GM21526 (cell line): ENCODE results near the gene PSENEN.
"Not testable (repeated sequence)": the region's sequence is repeated elsewhere in the genome, so short reads cannot be mapped to it uniquely, and the experiment has no call there.

Experiments
- ATAC-seq: cut with Tn5 transposase; IDR thresholded peaks from one replicate; pipeline ENCODE4 v1.9.1; 2021; ENCODE audit warnings: moderate library complexity; ENCODE audit not compliant: unreplicated experiment, low FRiP score

The PSENEN gene

GRCh38 chr19:35717665-35718344, 27.6 kb upstream of the PSENEN start, which contains the start of gene KMT2B:
TSS of gene KMT2B (plus strand) at chr19:35718003. CDS start at chr19:35718019, 16 bp downstream.
- ATAC-seq = peak; percentile 33

DNA sequence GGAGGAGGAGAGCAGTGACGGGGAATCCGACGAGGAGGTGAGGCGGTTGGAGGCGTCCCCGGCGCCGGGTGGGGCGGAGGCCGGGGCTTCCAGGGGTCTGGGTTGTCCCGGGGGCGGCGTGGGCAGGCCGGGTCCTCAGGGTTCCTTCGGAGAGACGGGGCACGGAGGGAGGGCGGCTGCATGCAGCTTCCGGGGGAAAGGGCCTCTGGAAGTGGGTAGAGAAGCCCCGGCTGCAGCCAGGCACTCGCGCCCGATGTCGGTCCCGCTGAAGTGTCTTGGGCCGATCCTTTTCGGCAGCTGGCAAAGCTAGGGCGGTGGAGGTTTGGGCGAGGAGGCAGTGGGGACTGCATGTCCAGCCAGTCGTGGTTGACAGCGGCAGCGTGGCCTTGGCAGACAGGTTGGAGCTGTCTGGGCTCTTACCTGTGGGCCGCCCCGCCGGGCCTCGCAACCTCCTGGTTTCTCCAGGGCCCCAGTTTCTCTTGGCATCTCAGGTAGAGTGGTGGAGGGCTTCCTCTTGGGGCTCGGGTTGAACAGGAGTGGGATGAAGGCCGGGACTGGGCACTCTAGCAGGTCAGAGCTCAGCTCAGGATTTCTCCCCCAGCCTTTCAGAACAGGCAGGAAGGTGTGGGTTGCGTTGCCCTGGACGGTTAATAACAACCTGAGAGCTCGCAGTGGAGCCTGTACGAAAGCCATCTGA, 27.0 kb upstream of the PSENEN start:
- ATAC-seq = no peak

DNA sequence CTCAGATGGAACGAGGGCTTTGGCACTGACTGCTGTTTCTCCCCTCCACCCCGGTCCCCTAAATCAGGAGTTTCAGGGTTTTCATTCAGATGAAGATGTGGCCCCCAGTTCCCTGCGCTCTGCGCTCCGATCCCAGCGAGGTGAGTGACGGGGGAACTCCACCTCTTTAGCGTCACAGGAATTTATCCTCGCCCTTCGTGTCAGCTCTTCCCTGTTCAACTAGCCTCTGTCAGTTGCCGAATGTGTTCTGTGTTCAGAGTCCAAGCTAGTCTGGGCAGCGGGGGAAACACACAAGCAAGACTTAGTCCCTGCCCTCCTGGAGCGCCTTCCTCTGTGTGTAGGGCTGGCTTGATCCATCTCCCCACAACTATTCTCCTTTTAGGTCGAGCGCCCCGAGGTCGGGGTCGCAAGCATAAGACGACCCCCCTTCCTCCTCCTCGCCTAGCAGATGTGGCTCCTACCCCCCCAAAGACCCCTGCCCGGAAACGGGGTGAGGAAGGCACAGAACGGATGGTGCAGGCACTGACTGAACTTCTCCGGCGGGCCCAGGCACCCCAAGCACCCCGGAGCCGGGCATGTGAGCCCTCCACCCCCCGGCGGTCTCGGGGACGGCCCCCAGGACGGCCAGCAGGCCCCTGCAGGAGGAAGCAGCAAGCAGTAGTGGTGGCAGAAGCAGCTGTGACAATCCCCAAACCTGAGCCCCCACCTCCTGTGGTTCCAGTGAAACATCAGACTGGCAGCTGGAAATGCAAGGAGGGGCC, 25.9 kb upstream of the PSENEN start:
- no peak for ATAC-seq

- no peak for ATAC-seq
Observed at GRCh38 chr19:35720163-35720524, 25.3 kb upstream of the PSENEN start.

GRCh38 chr19:35720648-35721047, 24.8 kb upstream of the PSENEN start:
- ATAC-seq = no peak

GRCh38 chr19:35721374-35721773, 24.1 kb upstream of the PSENEN start:
- no peak for ATAC-seq

GRCh38 chr19:35722461-35722860, 23.0 kb upstream of the PSENEN start:
- ATAC-seq = no peak

- ATAC-seq = no peak
Observed at GRCh38 chr19:35722897-35723296, 22.6 kb upstream of the PSENEN start.

GRCh38 chr19:35723671-35724070, 21.8 kb upstream of the PSENEN start:
- ATAC-seq = no peak

DNA sequence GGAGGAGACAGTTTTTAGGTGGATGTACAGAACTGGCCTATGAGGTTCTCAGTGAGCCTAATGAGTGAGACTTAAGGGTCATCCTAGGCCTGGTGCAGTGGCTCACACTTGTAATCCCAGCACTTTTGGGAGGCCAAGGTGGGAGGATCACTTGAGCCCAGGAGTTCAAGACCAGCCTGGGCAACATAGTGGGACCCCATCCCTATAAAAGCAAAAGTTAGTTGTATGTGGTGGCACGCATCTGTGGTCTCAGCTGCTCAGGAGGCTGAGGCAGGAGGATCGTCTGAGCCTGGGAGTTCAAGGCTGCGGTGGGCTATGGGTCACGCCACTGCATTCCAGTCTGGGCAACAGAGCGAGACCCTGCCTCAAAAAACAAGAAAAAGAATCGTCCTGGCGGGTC, 21.3 kb upstream of the PSENEN start:
- ATAC-seq = not testable (repeated sequence)

- ATAC-seq = no peak
Observed at GRCh38 chr19:35724560-35724959, 20.9 kb upstream of the PSENEN start.

GRCh38 chr19:35725216-35725861, 20.1 kb upstream of the PSENEN start:
- ATAC-seq = no peak

- ATAC-seq = no peak
Observed at GRCh38 chr19:35727053-35727955, 18.1 kb upstream of the PSENEN start.

DNA sequence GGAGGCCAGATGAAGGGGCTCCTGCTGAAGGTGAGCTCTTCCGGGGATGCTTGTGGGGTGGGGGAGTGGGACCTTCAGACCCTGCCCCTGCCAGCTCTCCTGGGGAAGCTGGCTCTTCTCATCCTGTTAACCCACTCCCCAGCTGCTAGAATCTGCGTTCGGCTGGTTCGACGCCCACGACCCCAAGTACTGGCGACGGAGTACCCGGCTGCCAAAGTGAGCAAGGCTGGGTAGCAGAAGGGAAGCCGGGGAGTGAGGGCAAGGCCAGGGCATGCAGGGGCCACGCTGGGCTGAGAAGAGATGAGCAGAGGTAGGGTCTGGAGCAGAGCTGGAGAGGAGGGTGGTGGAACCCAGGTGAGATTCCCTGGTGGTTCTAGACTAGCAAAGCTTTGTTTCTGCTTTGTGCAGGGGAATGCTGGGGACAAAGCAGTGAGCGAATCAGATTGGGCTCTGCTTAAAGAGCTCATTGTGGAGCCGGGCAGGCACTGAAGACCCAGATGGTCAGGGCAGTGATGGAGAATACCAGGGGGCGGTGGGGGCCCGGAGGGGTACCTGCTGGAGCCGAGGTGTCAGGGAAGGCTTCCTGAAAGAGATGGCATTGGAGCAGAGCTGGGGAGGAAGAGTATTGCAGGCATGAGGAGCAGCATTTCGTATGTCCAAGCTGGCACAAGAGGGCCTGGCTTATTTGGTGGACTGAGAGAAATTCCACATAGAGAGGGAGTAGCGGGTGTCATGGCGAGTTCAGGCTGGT, 17.3 kb upstream of the PSENEN start:
- no peak for ATAC-seq

DNA sequence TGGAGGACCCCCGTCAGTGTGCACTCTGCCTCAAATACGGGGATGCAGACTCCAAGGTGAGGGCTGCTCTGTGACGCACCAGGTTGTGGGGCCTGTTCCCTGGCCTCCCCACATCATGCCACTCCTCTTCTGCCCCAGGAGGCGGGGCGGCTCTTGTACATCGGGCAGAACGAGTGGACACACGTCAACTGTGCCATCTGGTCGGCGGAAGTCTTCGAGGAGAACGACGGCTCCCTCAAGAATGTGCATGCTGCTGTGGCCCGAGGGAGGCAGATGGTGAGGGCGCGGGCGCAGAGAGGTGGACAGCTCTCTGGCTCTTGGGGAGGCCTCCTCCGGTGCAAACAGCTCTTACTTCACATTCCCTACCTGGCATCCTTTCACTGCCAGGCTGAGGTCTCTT, 16.4 kb upstream of the PSENEN start:
- no peak for ATAC-seq

DNA sequence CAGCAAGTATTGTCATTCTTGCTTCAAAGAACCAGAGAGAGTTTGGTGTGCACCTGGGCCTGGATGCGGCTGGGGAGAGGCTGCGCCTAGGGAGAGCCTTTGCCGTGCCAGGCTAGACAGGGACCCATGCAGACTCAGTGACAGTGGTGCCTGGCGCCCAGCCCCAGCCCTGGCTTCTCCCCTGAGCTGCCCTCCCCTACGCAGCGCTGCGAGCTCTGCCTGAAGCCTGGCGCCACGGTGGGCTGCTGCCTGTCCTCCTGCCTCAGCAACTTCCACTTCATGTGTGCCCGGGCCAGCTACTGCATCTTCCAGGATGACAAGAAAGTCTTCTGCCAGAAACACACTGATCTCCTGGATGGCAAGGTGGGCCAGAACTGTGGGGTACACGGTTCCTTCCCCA, 15.7 kb upstream of the PSENEN start:
- no peak for ATAC-seq

GRCh38 chr19:35730326-35730725, 15.1 kb upstream of the PSENEN start:
- ATAC-seq = no peak

DNA sequence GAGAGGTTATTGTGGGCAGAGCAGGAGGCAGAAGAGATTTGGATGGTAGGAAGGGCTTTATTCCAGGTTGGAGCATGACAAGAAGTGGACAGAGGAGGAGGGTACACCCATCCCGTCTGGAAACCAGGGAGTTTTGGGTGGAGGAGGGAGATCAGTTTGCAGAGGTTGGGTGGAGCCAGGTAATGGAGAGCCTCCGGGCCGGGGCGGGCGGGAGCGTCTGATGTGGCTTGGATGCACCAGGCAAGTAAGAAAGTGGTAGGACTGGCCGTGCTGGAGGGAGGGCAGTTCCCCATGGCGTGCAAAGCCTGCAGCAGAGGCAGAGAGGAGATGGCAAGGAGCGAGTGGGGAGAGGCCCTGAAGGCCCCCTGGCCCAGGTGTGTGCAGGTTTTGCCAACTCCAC, 14.1 kb upstream of the PSENEN start:
- ATAC-seq = no peak

- no peak for ATAC-seq
Observed at GRCh38 chr19:35731779-35732405, 13.6 kb upstream of the PSENEN start.
